Measurements from ENCODE around the gene DACT2. TPM values are rescaled to one million over a fixed set of nuclear protein-coding genes. Genes with fewer than 3 reads are reported as not detected.

The DACT2 gene
- total RNA-seq, 1 donor from 2014 or later: 2.5 TPM

- Histone ChIP-seq H3K4me1 (no peaks in the 10 kb centered on the region), H3K9me3 (no peaks in the 10 kb centered on the region), H3K36me3 (no peaks in the 10 kb centered on the region), H3K27me3 (no peaks in the 10 kb centered on the region), H3K27ac (no peak overlapping the region), H3K4me3 (no peak overlapping the region)
- no peak for ATAC-seq
- intact Hi-C loops (cut with DNase I): no loop called here
- no peak for DNase-seq
- TF ChIP-seq CTCF (IDR thresholded peaks at IDR 0.05): no peak
These were observed 24.7 kb downstream of the DACT2 start for GRCh38 chr6:168294901-168295300.

- H3K4me3 ChIP-seq: no peak overlapping the region
- H3K36me3 ChIP-seq: no peaks in the 10 kb centered on the region
- no peak for DNase-seq
- H3K9me3 ChIP-seq: no peaks in the 10 kb centered on the region
- intact Hi-C loops (cut with DNase I): no loop called here
- TF ChIP-seq CTCF (IDR thresholded peaks at IDR 0.05): no peak
- no peaks in the 10 kb centered on the region for H3K4me1 ChIP-seq
- no peaks in the 10 kb centered on the region for H3K27me3 ChIP-seq
- ATAC-seq: no peak
- H3K27ac ChIP-seq: no peak overlapping the region
These were observed 25.7 kb downstream of the DACT2 start for GRCh38 chr6:168293636-168294530.

- DNase-seq: no peak
- intact Hi-C loops (cut with DNase I): no loop called here
- H3K9me3 ChIP-seq: no peaks in the 10 kb centered on the region
- H3K36me3 ChIP-seq: no peaks in the 10 kb centered on the region
- no peak overlapping the region for H3K4me3 ChIP-seq
- ATAC-seq: no peak
- no peak for TF ChIP-seq CTCF (IDR thresholded peaks at IDR 0.05)
- H3K27ac ChIP-seq: no peak overlapping the region
- H3K27me3 ChIP-seq: no peaks in the 10 kb centered on the region
- H3K4me1 ChIP-seq: no peaks in the 10 kb centered on the region
These were observed 26.8 kb downstream of the DACT2 start for GRCh38 chr6:168292826-168293225.

GRCh38 chr6:168291450-168291849 lies 28.1 kb downstream of the DACT2 start:
- Histone ChIP-seq H3K9me3 (no peaks in the 10 kb centered on the region), H3K27ac (no peak overlapping the region), H3K27me3 (no peaks in the 10 kb centered on the region), H3K4me3 (no peak overlapping the region), H3K36me3 (no peaks in the 10 kb centered on the region), H3K4me1 (no peaks in the 10 kb centered on the region)
- no peak for DNase-seq
- ATAC-seq: no peak
- intact Hi-C loops (cut with DNase I): no loop called here
- no peak for TF ChIP-seq CTCF (IDR thresholded peaks at IDR 0.05)

- intact Hi-C loops (cut with DNase I): no loop called here
- TF ChIP-seq CTCF (IDR thresholded peaks at IDR 0.05): no peak
- no peak overlapping the region for H3K4me3 ChIP-seq
- H3K4me1 ChIP-seq: no peaks in the 10 kb centered on the region
- no peaks in the 10 kb centered on the region for H3K36me3 ChIP-seq
- no peaks in the 10 kb centered on the region for H3K9me3 ChIP-seq
- no peak for ATAC-seq
- no peaks in the 10 kb centered on the region for H3K27me3 ChIP-seq
- no peak for DNase-seq
- no peak overlapping the region for H3K27ac ChIP-seq
These were observed 29.5 kb downstream of the DACT2 start for GRCh38 chr6:168290095-168290494.

All from upper lobe of right lung (tissue), 1 donor.